ENCODE results near the gene CDK5RAP2. TPM values are rescaled to one million over a fixed set of nuclear protein-coding genes. Genes with fewer than 3 reads are reported as not detected.

Gene CDK5RAP2
- total and polyA plus RNA-seq, 10 of the 15 experiments (the other 5 are each of a cell fraction or from before 2014, with no cell fraction given) = 16.2 to 53.5 (median 34.5) TPM

GRCh38 chr9:120408680-120409258, 171.2 kb downstream of the CDK5RAP2 start:
- FAIRE-seq = no peak
- POLR2A ChIA-PET = no interaction called here

GRCh38 chr9:120405860-120406259, 174.1 kb downstream of the CDK5RAP2 start:
- Histone ChIP-seq H3K27me3 (replicated peaks in 1 of 2; ENCODE audit: control insufficient read depth in 2 of 2, insufficient read depth in 2 of 2, low read length in 1 of 2) (no peaks in the 10 kb centered on the region), H3K4me1 (ENCODE audit: control insufficient read depth, insufficient read depth, low read length) (no peaks in the 10 kb centered on the region), H3K9me3 (replicated peaks; ENCODE audit: control insufficient read depth, insufficient read depth, low read length) (no peaks in the 10 kb centered on the region), H3K4me2 (ENCODE audit: control insufficient read depth, insufficient read depth) (no peak overlapping the region), H3K27ac (ENCODE audit: control insufficient read depth, insufficient read depth) (no peak overlapping the region), H3K79me2 (ENCODE audit: control insufficient read depth, insufficient read depth, low read length) (no peaks in the 10 kb centered on the region), H3K36me3 (ENCODE audit: control insufficient read depth in 2 of 2, insufficient read depth in 2 of 2, low read length in 1 of 2) (peaks cover 25 to 32% of the 10 kb centered on the region in 2 experiments), H3K4me3 (no peak overlapping the region), H4K20me1 (ENCODE audit: control insufficient read depth, insufficient read depth) (no peaks in the 10 kb centered on the region), H3K9ac (ENCODE audit: control insufficient read depth, insufficient read depth, low read length) (no peak overlapping the region), H2AFZ (ENCODE audit: control insufficient read depth, low read depth, low read length) (no peak overlapping the region)
- DNase-seq (ENCODE audit: low read depth, low spot score) = no peak
- intact Hi-C loops (cut with micrococcal nuclease; ENCODE audit: unreplicated experiment) (no loop called here), in situ Hi-C loops (cut with MboI) (no loop called here)
- ChIA-PET CTCF (no interaction called here), SMC1A (ENCODE audit: uncharacterized antibody, unreplicated experiment) (no interaction called here), RAD21 (ENCODE audit: unreplicated experiment) (no interaction called here), POLR2A (no interaction called here)
- TF ChIP-seq FOXM1 (IDR thresholded peaks at IDR 0.05; ENCODE audit: low read depth, low read length) (no peak), LARP7 (IDR thresholded peaks at IDR 0.05) (no peak), SUPT20H (IDR thresholded peaks at IDR 0.05; ENCODE audit: borderline replicate concordance, control insufficient read depth, low read depth, low read length) (no peak), CHD1 (IDR thresholded peaks at IDR 0.05; ENCODE audit: low read depth, low read length) (no peak), EZH2 (IDR thresholded peaks at IDR 0.05; ENCODE audit: borderline replicate concordance, control insufficient read depth, low read depth, low read length) (no peak), CREM (IDR thresholded peaks at IDR 0.05; ENCODE audit: low read depth) (no peak), MEF2B (IDR thresholded peaks at IDR 0.05; ENCODE audit: partially characterized antibody, poor library complexity, severe bottlenecking) (no peak), ZNF592 (IDR thresholded peaks at IDR 0.05) (no peak)
- WGBS (ENCODE audit: insufficient coverage, insufficient replicate concordance, low lambda C conversion rate, missing lambda C conversion rate) = 100% methylated on average over 2 of the region's 2 CpGs
- ATAC-seq = no peak
- no peak for FAIRE-seq
- BruUV-seq (replicated peaks) = no TSS peak

More at GRCh38 chr9:120408680-120409258, 171.2 kb downstream of the CDK5RAP2 start:
- TF ChIP-seq HDAC2 (IDR thresholded peaks at IDR 0.05) (no peak), YBX1 (IDR thresholded peaks at IDR 0.05) (no peak), SP1 (IDR thresholded peaks at IDR 0.05; ENCODE audit: low read depth, low read length) (no peak), KLF5 (IDR thresholded peaks at IDR 0.05; ENCODE audit: partially characterized antibody) (no peak), RAD51 (IDR thresholded peaks at IDR 0.05) (no peak), BRCA1 (IDR thresholded peaks at IDR 0.05; ENCODE audit: low read depth, low read length) (no peak), EGR1 (IDR thresholded peaks at IDR 0.05; ENCODE audit: borderline replicate concordance in 1 of 2, low read depth in 2 of 2, low read length in 2 of 2) (no peak), ZNF207 (IDR thresholded peaks at IDR 0.05; ENCODE audit: borderline replicate concordance) (no peak), ASH2L (IDR thresholded peaks at IDR 0.05; ENCODE audit: borderline replicate concordance, low read depth) (no peak)
- TF ChIP-seq, protein P1, sequence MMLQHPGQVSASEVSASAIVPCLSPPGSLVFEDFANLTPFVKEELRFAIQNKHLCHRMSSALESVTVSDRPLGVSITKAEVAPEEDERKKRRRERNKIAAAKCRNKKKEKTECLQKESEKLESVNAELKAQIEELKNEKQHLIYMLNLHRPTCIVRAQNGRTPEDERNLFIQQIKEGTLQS (IDR thresholded peaks at IDR 0.05; ENCODE audit: borderline replicate concordance, extremely low read depth, low read depth, low read length) = no peak
- H2AFZ ChIP-seq (ENCODE audit: control insufficient read depth, low read depth, low read length) = no peak overlapping the region
- 97% methylated on average over 14 of the region's 14 CpGs for WGBS (ENCODE audit: insufficient coverage, insufficient replicate concordance, low lambda C conversion rate, missing lambda C conversion rate)
- H3K36me3 ChIP-seq (ENCODE audit: control insufficient read depth in 2 of 2, insufficient read depth in 2 of 2, low read length in 1 of 2) = peaks cover 15 to 24% of the 10 kb centered on the region in 2 experiments
- H3K27ac ChIP-seq (ENCODE audit: control insufficient read depth, insufficient read depth) = no peak overlapping the region
- ChIA-PET SMC1A (ENCODE audit: uncharacterized antibody, unreplicated experiment) (no interaction called here), RAD21 (ENCODE audit: unreplicated experiment) (no interaction called here), CTCF (interaction anchor here (1.8 kb wide), 1 partner anchor 69 kb away, joined by 6 read pairs; no protein-coding TSS in a partner anchor)
- no peaks in the 10 kb centered on the region for H3K4me1 ChIP-seq (ENCODE audit: control insufficient read depth, insufficient read depth, low read length)
- BruUV-seq (replicated peaks) = no TSS peak
- H4K20me1 ChIP-seq (ENCODE audit: control insufficient read depth, insufficient read depth) = no peaks in the 10 kb centered on the region
- H3K27me3 ChIP-seq (replicated peaks in 1 of 2; ENCODE audit: control insufficient read depth in 2 of 2, insufficient read depth in 2 of 2, low read length in 1 of 2) = no peaks in the 10 kb centered on the region
- H3K4me2 ChIP-seq (ENCODE audit: control insufficient read depth, insufficient read depth) = no peak overlapping the region
- no peak overlapping the region for H3K9ac ChIP-seq (ENCODE audit: control insufficient read depth, insufficient read depth, low read length)
- intact Hi-C loops (cut with micrococcal nuclease; ENCODE audit: unreplicated experiment) (no loop called here), in situ Hi-C loops (cut with MboI) (no loop called here)
- H3K4me3 ChIP-seq = no peak overlapping the region
- DNase-seq (ENCODE audit: low read depth, low spot score) = no peak
- ATAC-seq = no peak
- no peaks in the 10 kb centered on the region for H3K79me2 ChIP-seq (ENCODE audit: control insufficient read depth, insufficient read depth, low read length)
- no peaks in the 10 kb centered on the region for H3K9me3 ChIP-seq (replicated peaks; ENCODE audit: control insufficient read depth, insufficient read depth, low read length)
